Esophagus squamous epithelium (tissue), 5 donors: ENCODE measurements around the gene EI24. TPM values are rescaled to one million over a fixed set of nuclear protein-coding genes. Genes with fewer than 3 reads are reported as not detected.
A peak's percentile ranks its signal among the peaks of the same experiment; 100 is the strongest.

Experiments used
- DNase-seq: peaks from one replicate; lab custom pipeline; 2025; lab: John Stamatoyannopoulos, UW
- H3K27ac ChIP-seq, 4 donors: fragments of 200-600 bp; sonication (generic); one replicate each; pipeline ENCODE4 v1.5.1; 2016 to 2019; ENCODE audit warnings: mild to moderate bottlenecking in 1 of 4
- H3K27me3 ChIP-seq, 4 donors: fragments of 200-600 bp; sonication (generic); 1 replicate in 3 of 4; 2 replicates in 1 of 4; pipeline versions ENCODE4 v1.5.1 to v1.6.0; 2017 to 2021; ENCODE audit warnings: antibody characterized with exemption in 1 of 4
- H3K36me3 ChIP-seq, 3 donors: fragments of 200-600 bp; sonication (generic); one replicate each; pipeline ENCODE4 v1.5.1; 2016 to 2019
- H3K4me1 ChIP-seq, 3 donors: fragments of 200-600 bp; sonication (generic); one replicate each; pipeline ENCODE4 v1.5.1; 2017 to 2019
- H3K4me3 ChIP-seq, 4 donors: fragments of 200-600 bp; sonication (generic); 1 replicate in 3 of 4; 2 replicates in 1 of 4; pipeline ENCODE4 v1.5.1; 2016 to 2019; ENCODE audit warnings: mild to moderate bottlenecking in 2 of 4, moderate library complexity in 1 of 4
- H3K9me3 ChIP-seq, 3 donors: fragments of 200-600 bp; sonication (generic); one replicate each; pipeline ENCODE4 v1.5.1; 2016 to 2019
- CTCF ChIP-seq, 6 experiments: fragments of 450-650 bp in 4 of 6; fragments of 200-600 bp in 2 of 6; sonication (generic) in 2 of 6; IDR thresholded peaks; one replicate each; pipeline ENCODE4 v1.5.1; 2016 to 2019; ENCODE audit warnings: antibody characterized with exemption in 6 of 6, mild to moderate bottlenecking in 4 of 6, moderate library complexity in 4 of 6
- POLR2A ChIP-seq, 4 donors: fragments of 450-650 bp; IDR thresholded peaks; one replicate each; pipeline ENCODE4 v1.6.1; 2017; ENCODE audit warnings: antibody characterized with exemption in 4 of 4, mild to moderate bottlenecking in 4 of 4, moderate library complexity in 3 of 4
- WGBS, 2 donors: methylation state at CpG; one replicate each; pipeline ENCODE4 v1.1.5; 2018; 5-methylcytosine and 5-hydroxymethylcytosine counted together
- intact Hi-C: fragments of 100-400 bp; cut with DNase I; formaldehyde crosslinking; loops from one replicate; pipeline ENCODE4 v1.15.0; 2022
- total RNA-seq, 4 donors: library from RNA; depleted of rRNA; stranded (reverse); fragments of >200 nt; gene quantifications; one replicate each; pipeline ENCODE4 v1.1.0, GENCODE V29; 2016
- donor health status: DM: yes; HTN: yes; CAD: no.

Gene EI24
- total RNA-seq, 4 donors from 2014 or later, result 63.6 to 128 (median 107) TPM

DNA sequence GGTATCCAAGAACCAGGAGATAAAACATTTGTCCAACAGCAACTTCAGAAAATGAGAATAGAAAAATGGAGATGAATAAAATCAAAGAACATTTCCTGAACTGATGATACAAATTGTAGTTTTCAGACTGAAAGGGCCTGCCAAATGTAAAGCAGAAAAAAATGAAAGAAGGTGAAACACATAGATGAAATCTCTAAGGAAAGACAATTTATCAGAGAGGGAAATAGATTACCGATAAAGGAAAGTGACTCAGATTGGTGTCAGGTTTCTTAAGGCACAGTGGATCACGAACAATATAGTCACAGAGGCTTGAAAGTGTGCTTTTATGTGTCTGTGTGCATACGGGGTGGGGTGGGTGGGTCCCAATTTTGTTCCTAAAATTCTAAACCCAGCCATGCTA, 19.2 kb downstream of the EI24 start:
- Histone ChIP-seq H3K27me3 (no peaks in the 10 kb centered on the region), H3K27ac (no peak overlapping the region), H3K4me1 (peaks cover 0 to 16% (median 8%) of the 10 kb centered on the region in 3 donors), H3K9me3 (no peaks in the 10 kb centered on the region), H3K4me3 (no peak overlapping the region), H3K36me3 (peaks cover 0 to 18% (median 3%) of the 10 kb centered on the region in 3 donors)
- intact Hi-C loops, result no loop called here
- 13 to 46% methylated on average over 3 of the region's 3 CpGs for WGBS, 2 donors
- no peak for TF ChIP-seq CTCF (IDR thresholded peaks at IDR 0.05)
- TF ChIP-seq POLR2A (IDR thresholded peaks at IDR 0.05), result no peak
- no peak for DNase-seq

GRCh38 chr11:125591649-125592304, 22.5 kb downstream of the EI24 start:
- no peak for DNase-seq
- Histone ChIP-seq H3K4me3 (peak overlapping the region; percentile 41 to 94 (median 87)), H3K36me3 (peaks cover 0 to 12% (median 0%) of the 10 kb centered on the region in 3 donors), H3K27me3 (no peaks in the 10 kb centered on the region), H3K9me3 (no peaks in the 10 kb centered on the region), H3K27ac (peak overlapping the region; percentile 95 to 100 (median 98)), H3K4me1 (peaks cover 0 to 46% (median 11%) of the 10 kb centered on the region in 3 donors)
- intact Hi-C loops, result no loop called here
- 0 to 1% methylated on average over 21 to 26 of the region's 30 CpGs for WGBS, 2 donors
- TF ChIP-seq POLR2A (IDR thresholded peaks at IDR 0.05) (no peak), CTCF (IDR thresholded peaks at IDR 0.05) (no peak)

GRCh38 chr11:125592305-125593113, 23.2 kb downstream of the EI24 start, which contains the start of gene STT3A:
Gene STT3A, plus strand, starts transcription at chr11:125592852. Its CDS starts 3,064 bp downstream, at chr11:125595916.
- intact Hi-C loops, result no loop called here

DNA sequence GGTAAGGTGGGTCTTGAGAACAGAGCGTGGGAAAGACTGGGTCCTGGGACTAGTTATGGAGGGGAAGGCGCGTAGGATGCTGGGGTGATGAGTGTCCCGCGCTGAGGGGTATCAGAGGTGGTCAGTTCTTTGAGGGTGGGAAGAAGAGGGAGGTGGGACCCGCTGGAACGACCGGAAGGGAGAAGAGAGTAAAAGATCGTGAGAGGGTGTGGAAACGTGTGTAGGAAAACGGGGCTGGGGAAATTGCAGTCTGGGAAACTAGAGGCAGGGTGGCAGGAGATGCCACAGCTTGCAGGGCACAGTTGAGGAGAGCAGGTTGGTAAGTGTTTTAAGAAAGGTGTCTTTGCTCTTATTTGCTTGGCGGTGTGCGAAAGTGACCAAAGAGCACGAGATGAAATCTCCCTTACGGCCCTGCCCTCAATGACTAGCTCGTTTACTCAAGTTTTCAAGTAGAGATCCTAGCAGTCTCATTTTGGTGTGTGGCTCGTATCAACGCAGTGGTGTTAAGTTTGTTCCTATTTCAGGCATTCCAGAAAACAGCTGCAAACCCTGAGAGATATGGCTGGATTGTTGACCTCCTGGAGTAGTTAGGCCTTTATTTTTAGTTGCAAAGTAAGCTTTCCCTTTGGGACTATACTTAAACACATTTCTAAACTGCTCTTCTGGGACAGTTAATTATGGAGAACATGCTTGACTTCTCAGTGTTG, 24.0 kb downstream of the EI24 start:
- WGBS, 2 donors, result 1% methylated on average over 18 of the region's 18 CpGs
- no peak for DNase-seq
- H3K27me3 ChIP-seq, result no peaks in the 10 kb centered on the region
- H3K36me3 ChIP-seq, result peaks cover 0 to 27% (median 5%) of the 10 kb centered on the region in 3 donors
- peak overlapping the region; percentile 83 to 94 (median 88) for H3K4me3 ChIP-seq
- H3K9me3 ChIP-seq, result no peaks in the 10 kb centered on the region
- H3K27ac ChIP-seq, result peak overlapping the region; percentile 83 to 98 (median 92)
- TF ChIP-seq POLR2A (IDR thresholded peaks at IDR 0.05), result no peak
- TF ChIP-seq CTCF (IDR thresholded peaks at IDR 0.05), result no peak
- H3K4me1 ChIP-seq, result peaks cover 0 to 46% (median 11%) of the 10 kb centered on the region in 3 donors
- intact Hi-C loops, result no loop called here

More at GRCh38 chr11:125592305-125593113, 23.2 kb downstream of the EI24 start, which contains the start of gene STT3A:
- peak in 3 of 4 donors; percentile 85 to 90 (median 89) for TF ChIP-seq POLR2A (IDR thresholded peaks at IDR 0.05)
- no peak for TF ChIP-seq CTCF (IDR thresholded peaks at IDR 0.05)
- peak; percentile 97 for DNase-seq
- no peaks in the 10 kb centered on the region for H3K9me3 ChIP-seq
- peak within 1 kb of the TSS; percentile 83 to 94 (median 88) for H3K4me3 ChIP-seq
- WGBS, 2 donors, result 0% methylated on average over 34 of the region's 55 CpGs
- peaks cover 0 to 19% (median 0%) of the 10 kb centered on the region in 3 donors for H3K36me3 ChIP-seq
- H3K27ac ChIP-seq, result peak within 1 kb of the TSS; percentile 95 to 100 (median 98)
- no peaks in the 10 kb centered on the region for H3K27me3 ChIP-seq
- peaks cover 0 to 46% (median 11%) of the 10 kb centered on the region in 3 donors for H3K4me1 ChIP-seq
